Lower lobe of right lung (tissue), 2 donors: ENCODE data around the gene GPR39. TPM values are rescaled to one million over a fixed set of nuclear protein-coding genes. Genes with fewer than 3 reads are reported as not detected.

Source experiments
- ATAC-seq, 2 donors: fragments of 200-7000 bp; cut with Tn5 transposase; one replicate each; pipeline ENCODE4 v1.9.1; 2020 to 2022; ENCODE audit warnings: mild to moderate bottlenecking in 2 of 2, moderate library complexity in 2 of 2
- DNase-seq: peaks from one replicate; pipeline ENCODE4 v3.0.0-alpha.2; 2020
- H3K27ac ChIP-seq: fragments of 200-600 bp; one replicate; pipeline ENCODE4 v1.8.0; 2022
- H3K27me3 ChIP-seq: fragments of 200-600 bp; one replicate; pipeline ENCODE4 v1.8.0; 2022; ENCODE audit warnings: low read depth
- H3K36me3 ChIP-seq: fragments of 200-600 bp; one replicate; pipeline ENCODE4 v1.8.0; 2022; ENCODE audit warnings: mild to moderate bottlenecking
- H3K4me1 ChIP-seq: fragments of 200-600 bp; one replicate; pipeline ENCODE4 v1.8.0; 2022
- H3K4me3 ChIP-seq: fragments of 200-600 bp; one replicate; pipeline ENCODE4 v1.8.0; 2022; ENCODE audit warnings: mild to moderate bottlenecking
- H3K9me3 ChIP-seq: fragments of 200-600 bp; one replicate; pipeline ENCODE4 v1.8.0; 2022
- intact Hi-C: fragments of 100-400 bp; cut with DNase I; formaldehyde crosslinking; loops from one replicate; pipeline ENCODE4 v1.11.0; 2022
- total RNA-seq: library from RNA; stranded (reverse); fragmentation: NEBNext Ultra II Directional; extraction: Animal tissue kit (Norgen Biotek cat#: 25700); gene quantifications from one replicate; pipeline ENCODE4 v1.2.1, GENCODE V29; 2021
- TF ChIP-seq, protein P1 (sequence below): fragments of 200-600 bp; IDR thresholded peaks from one replicate; pipeline ENCODE4 v1.8.0; 2022; ENCODE audit warnings: antibody characterized with exemption, mild to moderate bottlenecking
- donor health status: DM: no; HTN: yes; CAD: no; lungs with severe emphysema.

GPR39 gene
- total RNA-seq, 1 donor from 2014 or later: 11.2 TPM

DNA sequence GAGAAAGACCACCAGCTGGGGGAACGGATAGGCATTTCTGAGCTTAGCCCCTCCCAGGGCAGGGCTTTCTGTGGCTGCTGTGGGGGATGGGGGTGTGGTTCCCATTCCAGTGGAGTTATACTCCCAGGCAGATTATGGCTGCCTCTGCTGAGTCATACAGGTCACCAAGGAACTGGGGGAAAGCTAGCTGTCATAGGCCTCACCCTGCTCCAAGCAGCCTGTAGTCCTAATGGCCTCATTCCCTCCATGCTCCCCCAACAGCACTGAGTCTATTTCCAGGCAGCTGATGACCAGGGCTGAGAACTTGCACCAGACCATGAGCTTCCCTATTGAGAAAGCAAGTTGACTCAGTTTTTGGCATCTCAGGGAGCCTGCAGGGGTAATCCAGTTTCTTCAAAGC is 87.1 kb downstream of the GPR39 start:
- ATAC-seq (no peak), DNase-seq (no peak)
- TF ChIP-seq, protein P1, sequence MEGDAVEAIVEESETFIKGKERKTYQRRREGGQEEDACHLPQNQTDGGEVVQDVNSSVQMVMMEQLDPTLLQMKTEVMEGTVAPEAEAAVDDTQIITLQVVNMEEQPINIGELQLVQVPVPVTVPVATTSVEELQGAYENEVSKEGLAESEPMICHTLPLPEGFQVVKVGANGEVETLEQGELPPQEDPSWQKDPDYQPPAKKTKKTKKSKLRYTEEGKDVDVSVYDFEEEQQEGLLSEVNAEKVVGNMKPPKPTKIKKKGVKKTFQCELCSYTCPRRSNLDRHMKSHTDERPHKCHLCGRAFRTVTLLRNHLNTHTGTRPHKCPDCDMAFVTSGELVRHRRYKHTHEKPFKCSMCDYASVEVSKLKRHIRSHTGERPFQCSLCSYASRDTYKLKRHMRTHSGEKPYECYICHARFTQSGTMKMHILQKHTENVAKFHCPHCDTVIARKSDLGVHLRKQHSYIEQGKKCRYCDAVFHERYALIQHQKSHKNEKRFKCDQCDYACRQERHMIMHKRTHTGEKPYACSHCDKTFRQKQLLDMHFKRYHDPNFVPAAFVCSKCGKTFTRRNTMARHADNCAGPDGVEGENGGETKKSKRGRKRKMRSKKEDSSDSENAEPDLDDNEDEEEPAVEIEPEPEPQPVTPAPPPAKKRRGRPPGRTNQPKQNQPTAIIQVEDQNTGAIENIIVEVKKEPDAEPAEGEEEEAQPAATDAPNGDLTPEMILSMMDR: no peak
- intact Hi-C loops: no loop called here
- H3K36me3 ChIP-seq: no peaks in the 10 kb centered on the region
- no peaks in the 10 kb centered on the region for H3K4me1 ChIP-seq
- H3K9me3 ChIP-seq: peaks cover 21% of the 10 kb centered on the region
- no peak overlapping the region for H3K27ac ChIP-seq
- no peaks in the 10 kb centered on the region for H3K27me3 ChIP-seq
- H3K4me3 ChIP-seq: no peak overlapping the region

DNA sequence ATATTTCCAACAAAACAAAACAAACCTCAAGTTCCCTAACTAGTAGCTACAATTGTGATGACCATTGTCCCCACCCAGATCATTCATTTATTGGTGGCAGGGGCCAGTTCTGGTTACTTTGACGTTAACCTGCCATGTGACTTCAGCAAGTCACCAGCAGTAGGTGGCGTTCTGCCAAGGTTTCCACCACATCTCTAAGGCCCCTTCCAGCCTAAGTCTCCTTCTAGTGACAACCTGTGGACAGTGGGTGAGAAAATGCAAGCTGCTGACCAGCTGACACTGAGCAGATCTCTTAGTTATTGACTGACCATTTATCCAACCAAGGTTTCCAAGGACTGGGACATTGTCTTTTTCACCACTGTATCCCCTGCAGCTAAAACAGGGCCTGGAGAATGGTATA is 98.4 kb downstream of the GPR39 start:
- no peak for DNase-seq
- no peaks in the 10 kb centered on the region for H3K9me3 ChIP-seq
- no peak for ATAC-seq
- intact Hi-C loops: no loop called here
- TF ChIP-seq, protein P1: no peak
- H3K4me3 ChIP-seq: no peak overlapping the region
- H3K36me3 ChIP-seq: no peaks in the 10 kb centered on the region
- no peaks in the 10 kb centered on the region for H3K4me1 ChIP-seq
- H3K27ac ChIP-seq: no peak overlapping the region
- H3K27me3 ChIP-seq: no peaks in the 10 kb centered on the region

DNA sequence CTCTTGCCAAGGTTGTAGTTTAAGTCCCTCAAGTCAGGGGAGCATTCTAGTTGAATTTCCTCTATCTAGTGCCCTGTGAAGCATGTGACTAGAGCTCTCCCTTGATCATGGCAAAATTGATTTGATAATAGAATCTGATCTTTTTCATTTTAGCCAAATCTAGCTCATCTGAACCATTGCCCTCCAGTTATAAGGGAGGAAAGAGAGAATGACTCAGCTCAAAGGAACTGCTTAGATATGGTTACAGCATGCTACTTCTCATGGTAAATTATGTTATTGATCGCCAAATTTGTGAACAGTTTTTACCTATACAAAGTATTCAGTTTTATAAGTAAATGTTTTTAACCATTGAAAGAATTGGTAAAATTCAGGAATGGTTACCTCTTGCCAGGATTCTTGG is 100.8 kb downstream of the GPR39 start:
- intact Hi-C loops: no loop called here
- no peaks in the 10 kb centered on the region for H3K36me3 ChIP-seq
- DNase-seq: no peak
- no peaks in the 10 kb centered on the region for H3K9me3 ChIP-seq
- H3K27me3 ChIP-seq: no peaks in the 10 kb centered on the region
- no peak overlapping the region for H3K4me3 ChIP-seq
- H3K27ac ChIP-seq: no peak overlapping the region
- ATAC-seq: no peak
- TF ChIP-seq, protein P1: no peak
- no peaks in the 10 kb centered on the region for H3K4me1 ChIP-seq

DNA sequence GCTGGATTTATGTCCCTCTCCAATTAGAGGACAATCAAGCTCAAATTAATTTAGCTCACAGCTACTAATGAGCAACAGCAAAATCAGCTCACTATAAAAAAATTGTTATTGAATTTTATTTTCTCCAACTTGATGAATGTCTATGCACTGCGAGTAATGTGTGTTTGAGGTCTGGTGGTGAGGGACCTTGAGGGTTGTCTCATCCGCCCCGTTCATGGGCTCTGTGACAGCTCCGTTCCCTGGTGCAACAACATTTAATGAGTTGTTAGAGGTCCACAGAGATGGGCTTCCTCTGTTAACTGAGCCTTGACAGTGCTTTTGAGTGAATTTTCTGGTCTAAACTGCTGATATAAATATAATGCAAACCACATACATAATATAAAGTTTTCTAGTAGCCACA is 101.7 kb downstream of the GPR39 start:
- Histone ChIP-seq H3K4me1 (no peaks in the 10 kb centered on the region), H3K4me3 (no peak overlapping the region), H3K9me3 (no peaks in the 10 kb centered on the region), H3K27ac (no peak overlapping the region), H3K27me3 (no peaks in the 10 kb centered on the region), H3K36me3 (no peaks in the 10 kb centered on the region)
- DNase-seq (no peak), ATAC-seq (no peak)
- TF ChIP-seq, protein P1: no peak
- intact Hi-C loops: no loop called here

DNA sequence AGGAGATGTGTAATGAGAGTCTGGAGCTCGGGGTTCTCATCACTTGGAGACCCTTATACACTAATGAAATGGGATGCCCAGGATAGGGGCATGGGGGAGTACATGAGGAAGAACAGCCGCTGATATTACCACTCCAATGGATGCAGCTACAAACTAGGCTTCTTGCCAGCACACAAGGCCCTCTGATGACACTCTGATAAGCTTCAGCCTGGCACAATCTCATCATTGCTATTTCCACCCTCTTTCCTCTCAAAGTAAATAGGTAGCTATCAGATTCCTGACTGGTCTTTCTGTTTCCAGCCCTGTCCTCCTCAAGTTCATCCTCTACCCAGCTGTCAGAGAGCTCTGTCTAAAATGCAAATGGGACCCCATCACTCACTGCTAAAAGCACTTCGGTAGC is 103.0 kb downstream of the GPR39 start:
- ATAC-seq: no peak
- H3K4me1 ChIP-seq: no peaks in the 10 kb centered on the region
- H3K27ac ChIP-seq: no peak overlapping the region
- TF ChIP-seq, protein P1: no peak
- H3K4me3 ChIP-seq: no peak overlapping the region
- no peaks in the 10 kb centered on the region for H3K36me3 ChIP-seq
- no peak for DNase-seq
- no peaks in the 10 kb centered on the region for H3K27me3 ChIP-seq
- H3K9me3 ChIP-seq: no peaks in the 10 kb centered on the region
- intact Hi-C loops: no loop called here

DNA sequence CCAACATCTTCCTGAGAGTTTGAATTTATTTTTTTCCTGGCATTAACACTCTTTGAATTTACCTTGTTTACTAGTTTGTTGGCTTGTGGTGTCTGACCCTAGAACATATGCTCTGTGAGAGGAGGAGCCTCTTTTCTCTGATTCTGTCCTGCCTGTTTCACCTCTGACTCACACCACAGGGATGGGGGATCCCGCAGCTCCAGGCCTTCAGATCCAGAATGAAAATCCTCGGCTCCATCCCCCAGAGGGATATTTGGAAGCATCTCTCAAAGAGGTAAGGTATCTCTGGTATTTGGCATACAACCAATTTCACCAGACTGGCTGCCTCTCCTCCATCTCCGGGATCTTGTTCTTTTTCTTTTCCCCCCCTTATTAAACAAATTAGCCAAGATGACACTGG is 104.7 kb downstream of the GPR39 start:
- DNase-seq (no peak), ATAC-seq (no peak)
- H3K9me3 ChIP-seq: no peaks in the 10 kb centered on the region
- TF ChIP-seq, protein P1: no peak
- H3K27ac ChIP-seq: no peak overlapping the region
- intact Hi-C loops: no loop called here
- no peaks in the 10 kb centered on the region for H3K4me1 ChIP-seq
- H3K27me3 ChIP-seq: no peaks in the 10 kb centered on the region
- H3K36me3 ChIP-seq: no peaks in the 10 kb centered on the region
- no peak overlapping the region for H3K4me3 ChIP-seq
